Lower lobe of right lung (tissue), 2 donors: ENCODE data around the gene RASAL2. TPM values are rescaled to one million over a fixed set of nuclear protein-coding genes. Genes with fewer than 3 reads are reported as not detected.
"Not testable (repeated sequence)": the region's sequence is repeated elsewhere in the genome, so short reads cannot be mapped to it uniquely, and the experiment has no call there.

Experiments
- ATAC-seq, 2 donors: fragments of 200-7000 bp; cut with Tn5 transposase; one replicate each; pipeline ENCODE4 v1.9.1; 2020 to 2022; ENCODE audit warnings: mild to moderate bottlenecking in 2 of 2, moderate library complexity in 2 of 2
- DNase-seq: peaks from one replicate; pipeline ENCODE4 v3.0.0-alpha.2; 2020
- H3K27ac ChIP-seq: fragments of 200-600 bp; one replicate; pipeline ENCODE4 v1.8.0; 2022
- H3K27me3 ChIP-seq: fragments of 200-600 bp; one replicate; pipeline ENCODE4 v1.8.0; 2022; ENCODE audit warnings: low read depth
- H3K36me3 ChIP-seq: fragments of 200-600 bp; one replicate; pipeline ENCODE4 v1.8.0; 2022; ENCODE audit warnings: mild to moderate bottlenecking
- H3K4me1 ChIP-seq: fragments of 200-600 bp; one replicate; pipeline ENCODE4 v1.8.0; 2022
- H3K4me3 ChIP-seq: fragments of 200-600 bp; one replicate; pipeline ENCODE4 v1.8.0; 2022; ENCODE audit warnings: mild to moderate bottlenecking
- H3K9me3 ChIP-seq: fragments of 200-600 bp; one replicate; pipeline ENCODE4 v1.8.0; 2022
- CTCF ChIP-seq: fragments of 200-600 bp; IDR thresholded peaks from one replicate; pipeline ENCODE4 v1.8.0; 2022; ENCODE audit warnings: antibody characterized with exemption, mild to moderate bottlenecking
- intact Hi-C: fragments of 100-400 bp; cut with DNase I; formaldehyde crosslinking; loops from one replicate; pipeline ENCODE4 v1.11.0; 2022
- total RNA-seq: library from RNA; stranded (reverse); fragmentation: NEBNext Ultra II Directional; extraction: Animal tissue kit (Norgen Biotek cat#: 25700); gene quantifications from one replicate; pipeline ENCODE4 v1.2.1, GENCODE V29; 2021
- donor health status: DM: no; HTN: yes; CAD: no; lungs with severe emphysema.

The RASAL2 gene
- total RNA-seq, 1 donor from 2014 or later, result 48.3 TPM

GRCh38 chr1:178075333-178075732 lies 18.6 kb upstream of the RASAL2 start:
- no peak for TF ChIP-seq CTCF
- Histone ChIP-seq H3K4me1 (no peaks in the 10 kb centered on the region), H3K27ac (no peak overlapping the region), H3K36me3 (no peaks in the 10 kb centered on the region), H3K27me3 (no peaks in the 10 kb centered on the region), H3K9me3 (no peaks in the 10 kb centered on the region), H3K4me3 (no peak overlapping the region)
- DNase-seq (no peak), ATAC-seq (no peak)
- intact Hi-C loops, result no loop called here

- ATAC-seq (no peak), DNase-seq (no peak)
- Histone ChIP-seq H3K9me3 (no peaks in the 10 kb centered on the region), H3K4me3 (no peak overlapping the region), H3K27ac (no peak overlapping the region), H3K4me1 (no peaks in the 10 kb centered on the region), H3K36me3 (no peaks in the 10 kb centered on the region), H3K27me3 (no peaks in the 10 kb centered on the region)
- intact Hi-C loops, result no loop called here
- no peak for TF ChIP-seq CTCF
These were observed 17.3 kb upstream of the RASAL2 start for GRCh38 chr1:178076607-178077006.

- Histone ChIP-seq H3K4me1 (no peaks in the 10 kb centered on the region), H3K36me3 (no peaks in the 10 kb centered on the region), H3K9me3 (no peaks in the 10 kb centered on the region), H3K4me3 (no peak overlapping the region), H3K27ac (no peak overlapping the region), H3K27me3 (no peaks in the 10 kb centered on the region)
- TF ChIP-seq CTCF, result no peak
- DNase-seq, result no peak
- intact Hi-C loops, result no loop called here
- no peak for ATAC-seq
These were observed 16.0 kb upstream of the RASAL2 start for GRCh38 chr1:178077917-178078316.

GRCh38 chr1:178086294-178086693 lies 7.6 kb upstream of the RASAL2 start:
- H3K27ac ChIP-seq, result peak overlapping the region; percentile 25
- DNase-seq (no peak), ATAC-seq (peak in 1 of 2 donors; percentile 65)
- H3K4me3 ChIP-seq, result no peak overlapping the region
- no peak for TF ChIP-seq CTCF
- no peaks in the 10 kb centered on the region for H3K36me3 ChIP-seq
- no peaks in the 10 kb centered on the region for H3K9me3 ChIP-seq
- intact Hi-C loops, result no loop called here
- H3K4me1 ChIP-seq, result peaks cover 8% of the 10 kb centered on the region
- H3K27me3 ChIP-seq, result no peaks in the 10 kb centered on the region

GRCh38 chr1:178086766-178087165 lies 7.1 kb upstream of the RASAL2 start:
- ATAC-seq (peak; percentile 68 to 70), DNase-seq (no peak)
- no peak overlapping the region for H3K4me3 ChIP-seq
- peak overlapping the region; percentile 25 for H3K27ac ChIP-seq
- H3K36me3 ChIP-seq, result no peaks in the 10 kb centered on the region
- no peak for TF ChIP-seq CTCF
- no peaks in the 10 kb centered on the region for H3K27me3 ChIP-seq
- no peaks in the 10 kb centered on the region for H3K9me3 ChIP-seq
- H3K4me1 ChIP-seq, result peaks cover 8% of the 10 kb centered on the region
- intact Hi-C loops, result no loop called here

GRCh38 chr1:178088651-178089050 lies 5.3 kb upstream of the RASAL2 start:
- intact Hi-C loops, result no loop called here
- DNase-seq (no peak), ATAC-seq (no peak)
- TF ChIP-seq CTCF, result no peak
- no peaks in the 10 kb centered on the region for H3K27me3 ChIP-seq
- no peaks in the 10 kb centered on the region for H3K36me3 ChIP-seq
- no peak overlapping the region for H3K27ac ChIP-seq
- peaks cover 22% of the 10 kb centered on the region for H3K4me1 ChIP-seq
- no peak overlapping the region for H3K4me3 ChIP-seq
- no peaks in the 10 kb centered on the region for H3K9me3 ChIP-seq

GRCh38 chr1:178091454-178091853 lies 2.5 kb upstream of the RASAL2 start:
- H3K4me3 ChIP-seq, H3K36me3 ChIP-seq, H3K27ac ChIP-seq, intact Hi-C loops, DNase-seq, ATAC-seq, H3K9me3 ChIP-seq, H3K27me3 ChIP-seq: not testable (repeated sequence)
- H3K4me1 ChIP-seq, result peaks cover 35% of the 10 kb centered on the region
